Osteocyte (in vitro differentiated cells): ENCODE data around the gene DNAJC12. TPM values are rescaled to one million over a fixed set of nuclear protein-coding genes. Genes with fewer than 3 reads are reported as not detected.
A peak's percentile ranks its signal among the peaks of the same experiment; 100 is the strongest.

Experiments
- DNase-seq: peaks from one replicate; pipeline ENCODE4 v3.0.0; 2021; ENCODE audit warnings: mixed read lengths; ENCODE audit not compliant: unreplicated experiment; ENCODE audit errors: extremely low spot score
- H3K27ac Mint-ChIP-seq: one replicate; pipeline ENCODE4 v1.8.0; 2021; ENCODE audit warnings: mild to moderate bottlenecking, mixed read lengths; ENCODE audit not compliant: unreplicated experiment
- H3K27me3 Mint-ChIP-seq: one replicate; pipeline ENCODE4 v1.8.0; 2021; ENCODE audit warnings: mixed read lengths; ENCODE audit not compliant: unreplicated experiment
- H3K36me3 Mint-ChIP-seq: one replicate; pipeline ENCODE4 v1.8.0; 2021; ENCODE audit warnings: mixed read lengths; ENCODE audit not compliant: unreplicated experiment
- H3K4me1 Mint-ChIP-seq: one replicate; pipeline ENCODE4 v1.8.0; 2021; ENCODE audit warnings: mixed read lengths; ENCODE audit not compliant: unreplicated experiment
- H3K4me3 Mint-ChIP-seq: one replicate; pipeline ENCODE4 v1.8.0; 2021; ENCODE audit warnings: mild to moderate bottlenecking, moderate library complexity, mixed read lengths; ENCODE audit not compliant: unreplicated experiment
- H3K9me3 Mint-ChIP-seq: one replicate; pipeline ENCODE4 v1.8.0; 2021; ENCODE audit warnings: mixed read lengths; ENCODE audit not compliant: unreplicated experiment
- total RNA-seq: library from RNA; stranded (reverse); gene quantifications from 2 replicates; pipeline ENCODE4 v1.2.1, GENCODE V29; 2021
- TF ChIP-seq, protein P1 (sequence below): fragments of 200-600 bp; sonication (generic); IDR thresholded peaks from 2 replicates; pipeline ENCODE4 v1.5.0; 2021; ENCODE audit warnings: antibody characterized with exemption, mild to moderate bottlenecking, moderate library complexity

DNAJC12 gene
- total RNA-seq, 1 donor from 2014 or later: 12.0 TPM

- DNase-seq: no peak
- H3K4me3 Mint-ChIP-seq: no peak overlapping the region
- H3K36me3 Mint-ChIP-seq: peaks cover 2% of the 10 kb centered on the region
- H3K9me3 Mint-ChIP-seq: no peaks in the 10 kb centered on the region
- peaks cover 7% of the 10 kb centered on the region for H3K4me1 Mint-ChIP-seq
- TF ChIP-seq, protein P1, sequence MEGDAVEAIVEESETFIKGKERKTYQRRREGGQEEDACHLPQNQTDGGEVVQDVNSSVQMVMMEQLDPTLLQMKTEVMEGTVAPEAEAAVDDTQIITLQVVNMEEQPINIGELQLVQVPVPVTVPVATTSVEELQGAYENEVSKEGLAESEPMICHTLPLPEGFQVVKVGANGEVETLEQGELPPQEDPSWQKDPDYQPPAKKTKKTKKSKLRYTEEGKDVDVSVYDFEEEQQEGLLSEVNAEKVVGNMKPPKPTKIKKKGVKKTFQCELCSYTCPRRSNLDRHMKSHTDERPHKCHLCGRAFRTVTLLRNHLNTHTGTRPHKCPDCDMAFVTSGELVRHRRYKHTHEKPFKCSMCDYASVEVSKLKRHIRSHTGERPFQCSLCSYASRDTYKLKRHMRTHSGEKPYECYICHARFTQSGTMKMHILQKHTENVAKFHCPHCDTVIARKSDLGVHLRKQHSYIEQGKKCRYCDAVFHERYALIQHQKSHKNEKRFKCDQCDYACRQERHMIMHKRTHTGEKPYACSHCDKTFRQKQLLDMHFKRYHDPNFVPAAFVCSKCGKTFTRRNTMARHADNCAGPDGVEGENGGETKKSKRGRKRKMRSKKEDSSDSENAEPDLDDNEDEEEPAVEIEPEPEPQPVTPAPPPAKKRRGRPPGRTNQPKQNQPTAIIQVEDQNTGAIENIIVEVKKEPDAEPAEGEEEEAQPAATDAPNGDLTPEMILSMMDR: no peak
- no peak overlapping the region for H3K27ac Mint-ChIP-seq
- no peaks in the 10 kb centered on the region for H3K27me3 Mint-ChIP-seq
These were observed 10.2 kb downstream of the DNAJC12 start for GRCh38 chr10:67827811-67828210.

DNA sequence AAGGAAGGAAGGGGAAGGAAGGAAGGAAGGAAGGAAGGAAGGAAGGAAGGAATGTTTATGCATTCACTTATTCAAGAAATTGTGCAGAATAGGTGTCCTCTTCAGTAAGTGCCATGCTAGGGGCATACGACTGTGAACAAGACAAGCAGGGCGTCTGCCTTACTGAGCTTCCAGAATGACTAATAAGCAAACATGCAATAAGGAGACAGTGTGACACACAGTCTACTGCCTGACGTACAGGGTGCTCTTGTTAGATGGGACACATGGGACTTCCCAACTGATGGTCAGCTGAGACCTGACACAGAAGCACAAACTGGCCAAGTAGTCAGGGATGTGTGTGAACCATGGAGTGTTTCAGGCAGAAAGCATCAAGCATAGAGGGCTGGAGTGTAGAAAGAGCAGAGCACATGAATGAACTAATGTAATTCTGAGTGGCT, 18.2 kb downstream of the DNAJC12 start:
- Mint-ChIP-seq H3K36me3 (peaks cover 4% of the 10 kb centered on the region), H3K27ac (peak overlapping the region; percentile 29), H3K9me3 (no peaks in the 10 kb centered on the region), H3K27me3 (no peaks in the 10 kb centered on the region), H3K4me1 (peaks cover 25% of the 10 kb centered on the region), H3K4me3 (no peak overlapping the region)
- TF ChIP-seq, protein P1: no peak
- no peak for DNase-seq

DNA sequence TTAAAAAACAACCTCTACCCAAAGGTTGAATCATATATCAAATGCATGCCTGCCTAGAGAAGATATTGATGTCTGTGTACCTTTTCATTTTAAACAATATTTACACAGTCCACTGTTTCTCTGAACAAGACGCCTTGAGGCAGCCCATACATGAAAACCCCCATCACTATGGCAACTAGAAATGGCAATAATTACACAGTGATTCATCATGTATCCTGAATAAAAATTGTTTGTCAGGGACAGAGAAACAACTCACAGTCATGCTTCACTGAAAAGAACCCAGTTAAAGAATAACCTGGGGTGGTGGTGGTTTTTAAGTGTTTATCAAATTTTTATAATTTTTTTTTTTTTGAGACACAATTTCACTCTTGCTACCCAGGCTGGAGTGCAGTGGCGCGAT, 19.7 kb downstream of the DNAJC12 start:
- H3K9me3 Mint-ChIP-seq: no peaks in the 10 kb centered on the region
- H3K4me3 Mint-ChIP-seq: no peak overlapping the region
- peaks cover 23% of the 10 kb centered on the region for H3K4me1 Mint-ChIP-seq
- TF ChIP-seq, protein P1: no peak
- H3K27me3 Mint-ChIP-seq: no peaks in the 10 kb centered on the region
- H3K36me3 Mint-ChIP-seq: peaks cover 8% of the 10 kb centered on the region
- peak overlapping the region; percentile 78 for H3K27ac Mint-ChIP-seq
- no peak for DNase-seq

DNA sequence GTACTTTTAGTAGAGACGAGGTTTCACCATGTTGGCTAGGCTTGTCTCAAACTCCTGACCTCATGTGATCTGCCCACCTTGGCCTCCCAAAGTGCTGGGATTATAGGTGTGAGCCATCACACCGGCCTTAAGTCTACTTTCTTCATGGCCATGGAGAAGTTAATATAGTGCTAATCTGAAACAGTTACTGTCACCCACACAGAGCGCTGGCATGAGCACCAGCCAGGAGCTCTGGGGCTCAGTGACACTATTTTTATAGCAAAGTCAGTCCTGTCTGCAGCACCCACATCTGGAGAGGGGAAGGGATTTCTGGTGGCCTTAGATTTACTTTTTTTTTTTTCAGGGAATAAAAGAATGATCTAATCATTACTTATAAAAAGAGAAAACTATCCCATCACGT, 21.3 kb downstream of the DNAJC12 start:
- DNase-seq: no peak
- peaks cover 16% of the 10 kb centered on the region for H3K4me1 Mint-ChIP-seq
- no peak overlapping the region for H3K27ac Mint-ChIP-seq
- no peaks in the 10 kb centered on the region for H3K9me3 Mint-ChIP-seq
- H3K27me3 Mint-ChIP-seq: no peaks in the 10 kb centered on the region
- peaks cover 4% of the 10 kb centered on the region for H3K36me3 Mint-ChIP-seq
- no peak overlapping the region for H3K4me3 Mint-ChIP-seq
- TF ChIP-seq, protein P1: no peak

DNA sequence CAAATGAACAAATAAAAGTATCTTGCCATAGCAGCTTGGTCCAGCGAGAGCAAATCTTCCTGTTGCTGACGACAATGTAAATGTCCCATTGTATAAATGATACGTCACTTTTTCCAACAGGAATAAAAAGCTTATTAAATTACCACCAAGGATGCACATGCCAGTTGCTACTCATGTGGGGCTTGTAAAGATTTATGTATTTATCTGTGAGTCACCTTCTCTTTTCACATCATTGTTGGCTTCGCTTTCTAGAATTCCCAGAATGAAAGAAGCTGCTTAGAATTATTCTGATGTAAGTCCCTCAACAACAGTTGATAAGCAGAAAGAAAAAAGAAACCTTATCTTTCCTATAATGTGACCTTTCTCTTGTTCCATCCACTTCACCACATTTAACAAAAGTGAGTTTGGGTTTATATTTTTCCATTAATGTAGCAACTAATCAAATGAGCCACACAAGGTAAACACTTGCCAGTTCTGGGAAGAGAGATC, 22.4 kb downstream of the DNAJC12 start:
- DNase-seq: no peak
- no peaks in the 10 kb centered on the region for H3K27me3 Mint-ChIP-seq
- H3K9me3 Mint-ChIP-seq: no peaks in the 10 kb centered on the region
- peaks cover 5% of the 10 kb centered on the region for H3K36me3 Mint-ChIP-seq
- TF ChIP-seq, protein P1: no peak
- H3K27ac Mint-ChIP-seq: no peak overlapping the region
- peaks cover 15% of the 10 kb centered on the region for H3K4me1 Mint-ChIP-seq
- H3K4me3 Mint-ChIP-seq: no peak overlapping the region
